Urothelium cell line (cell line): Measurements from ENCODE around the gene MYL4.

Experiments used
- DNase-seq: peaks from one replicate; pipeline ENCODE4 v3.0.0; 2011; ENCODE audit warnings: low spot score, mixed read lengths
- FAIRE-seq: peaks from 2 replicates; lab custom pipeline; 2011; peaks lifted over from hg19 to GRCh38; lab: Jason Lieb, UNC

The MYL4 gene

GRCh38 chr17:47239619-47239966 lies 30.4 kb downstream of the MYL4 start:
- no peak for FAIRE-seq

GRCh38 chr17:47239967-47240651 lies 31.0 kb downstream of the MYL4 start:
- peak; percentile 91 for DNase-seq
- FAIRE-seq: peak; percentile 37

More at GRCh38 chr17:47239619-47239966, 30.4 kb downstream of the MYL4 start:
- DNase-seq: no peak

- DNase-seq: peak; percentile 19
- no peak for FAIRE-seq
These were observed 31.7 kb downstream of the MYL4 start for GRCh38 chr17:47240806-47241205.

- FAIRE-seq: no peak
- no peak for DNase-seq
These were observed 33.5 kb downstream of the MYL4 start for GRCh38 chr17:47242648-47243047.

GRCh38 chr17:47243737-47244598 lies 34.8 kb downstream of the MYL4 start:
- DNase-seq: no peak
- no peak for FAIRE-seq

- FAIRE-seq (no peak), DNase-seq (no peak)
These were observed 35.5 kb downstream of the MYL4 start for GRCh38 chr17:47244697-47245096.

GRCh38 chr17:47246120-47246519 lies 37.0 kb downstream of the MYL4 start:
- FAIRE-seq: no peak
- no peak for DNase-seq

- no peak for FAIRE-seq
- no peak for DNase-seq
These were observed 41.7 kb downstream of the MYL4 start for GRCh38 chr17:47250855-47251254.

- DNase-seq: no peak
- no peak for FAIRE-seq
These were observed 42.3 kb downstream of the MYL4 start for GRCh38 chr17:47251421-47251940.

GRCh38 chr17:47252209-47252608 lies 43.1 kb downstream of the MYL4 start:
- FAIRE-seq (no peak), DNase-seq (no peak)

- DNase-seq (no peak), FAIRE-seq (no peak)
These were observed 43.8 kb downstream of the MYL4 start for GRCh38 chr17:47252766-47253512.

- DNase-seq: peak; percentile 86
- no peak for FAIRE-seq
These were observed 44.6 kb downstream of the MYL4 start, which contains the start of gene ITGB3 for GRCh38 chr17:47253541-47254402. Gene ITGB3 (plus strand): TSS chr17:47253827. CDS start chr17:47253862, 35 bp downstream.

- no peak for DNase-seq
- no peak for FAIRE-seq
These were observed 45.3 kb downstream of the MYL4 start for GRCh38 chr17:47254403-47254943.

GRCh38 chr17:47257651-47258339 lies 48.6 kb downstream of the MYL4 start:
- peak; percentile 72 for DNase-seq
- no peak for FAIRE-seq

GRCh38 chr17:47262586-47262985 lies 53.4 kb downstream of the MYL4 start:
- no peak for DNase-seq
- FAIRE-seq: no peak

- DNase-seq (no peak), FAIRE-seq (no peak)
These were observed 55.0 kb downstream of the MYL4 start for GRCh38 chr17:47264166-47264565.

- DNase-seq: peak; percentile 61
- no peak for FAIRE-seq
These were observed 56.9 kb downstream of the MYL4 start for GRCh38 chr17:47265983-47266541.

GRCh38 chr17:47266782-47267181 lies 57.6 kb downstream of the MYL4 start:
- DNase-seq: no peak
- FAIRE-seq: no peak

- no peak for FAIRE-seq
- peak; percentile 87 for DNase-seq
These were observed 58.2 kb downstream of the MYL4 start for GRCh38 chr17:47267354-47267828.
